Large intestine (tissue), 12 donors: Measurements from ENCODE around the gene NPY. TPM values are rescaled to one million over a fixed set of nuclear protein-coding genes. Genes with fewer than 3 reads are reported as not detected.
A peak's percentile ranks its signal among the peaks of the same experiment; 100 is the strongest.
"Not testable (repeated sequence)": the region's sequence is repeated elsewhere in the genome, so short reads cannot be mapped to it uniquely, and the experiment has no call there.

Experiments
- DNase-seq, 2 donors: peaks; one replicate each; pipeline versions ENCODE4 v3.0.0 to v3.0.0-alpha.2; 2013
- H3K27ac ChIP-seq: one replicate; pipeline ENCODE4 v1.5.1; 2013; ENCODE audit warnings: low read length
- H3K27me3 ChIP-seq: 2 replicates; pipeline ENCODE4 v1.6.1; 2013; ENCODE audit warnings: low read length; ENCODE audit not compliant: control insufficient read depth, insufficient read depth
- H3K36me3 ChIP-seq: 2 replicates; pipeline ENCODE4 v1.6.1; 2013; ENCODE audit warnings: low read length; ENCODE audit not compliant: control insufficient read depth, insufficient read depth
- H3K4me1 ChIP-seq: one replicate; pipeline ENCODE4 v1.6.1; 2013; ENCODE audit warnings: low read length; ENCODE audit not compliant: control insufficient read depth, insufficient read depth
- H3K4me3 ChIP-seq: one replicate; pipeline ENCODE4 v1.5.1; 2013; ENCODE audit warnings: low read length
- H3K9me3 ChIP-seq: one replicate; pipeline ENCODE4 v1.6.1; 2013; ENCODE audit warnings: mild to moderate bottlenecking, low read depth, low read length, moderate library complexity; ENCODE audit not compliant: control insufficient read depth
- WGBS: methylation state at CpG from one replicate; pipeline ENCODE4 v1.1.5; 2013; ENCODE audit warnings: low lambda C conversion rate; ENCODE audit not compliant: insufficient coverage; 5-methylcytosine and 5-hydroxymethylcytosine counted together
- long read RNA-seq, 11 donors: transcript quantifications; one replicate each; lab custom pipeline, GENCODE V29; 2026
- polyA plus RNA-seq: library from polyadenylated mRNA; unstranded; fragments of 120-200 nt; gene quantifications from one replicate; pipeline ENCODE4 v1.2.1, GENCODE V29; 2013

The NPY gene
- 59.0 TPM for polyA plus RNA-seq
- long read RNA-seq, donor 1, transcript NPY-202 (3 exons, 565 nt): minor isoform, 5 of 23 reads
- long read RNA-seq, donor 1, transcript NPY-201 (4 exons, 585 nt): major isoform, 18 of 23 reads
- long read RNA-seq, donor 1, partial matches to known transcripts: 0 of 23 reads
- long read RNA-seq, donor 1, other reads (novel, unspliced or antisense): 0 of 23 reads
- long read RNA-seq, donor 2, transcript NPY-201 (4 exons, 585 nt): major isoform, 33 of 47 reads
- long read RNA-seq, donor 2, transcript NPY-202 (3 exons, 565 nt): minor isoform, 14 of 47 reads
- long read RNA-seq, donor 2, partial matches to known transcripts: 0 of 47 reads
- long read RNA-seq, donor 2, other reads (novel, unspliced or antisense): 0 of 47 reads
- long read RNA-seq, donor 3, transcript NPY-202 (3 exons, 565 nt): minor isoform, 20 of 67 reads
- long read RNA-seq, donor 3, transcript NPY-201 (4 exons, 585 nt): major isoform, 47 of 67 reads
- long read RNA-seq, donor 3, partial matches to known transcripts: 0 of 67 reads
- long read RNA-seq, donor 3, other reads (novel, unspliced or antisense): 0 of 67 reads
- long read RNA-seq, donor 4, partial matches to known transcripts: 0 of 4 reads
- long read RNA-seq, donor 4, other reads (novel, unspliced or antisense): 0 of 4 reads
- long read RNA-seq, donor 5, partial matches to known transcripts: 0 of 4 reads
- long read RNA-seq, donor 5, other reads (novel, unspliced or antisense): 0 of 4 reads
- long read RNA-seq, donor 6, transcript NPY-201 (4 exons, 585 nt): major isoform, 10 of 15 reads
- long read RNA-seq, donor 6, transcript NPY-202 (3 exons, 565 nt): minor isoform, 5 of 15 reads
- long read RNA-seq, donor 6, partial matches to known transcripts: 0 of 15 reads
- long read RNA-seq, donor 6, other reads (novel, unspliced or antisense): 0 of 15 reads
- long read RNA-seq, donor 7, transcript NPY-201 (4 exons, 585 nt): major isoform, 5 of 6 reads
- long read RNA-seq, donor 7, partial matches to known transcripts: 0 of 6 reads
- long read RNA-seq, donor 7, other reads (novel, unspliced or antisense): 0 of 6 reads
- long read RNA-seq, donor 8, transcript NPY-202 (3 exons, 565 nt): minor isoform, 5 of 58 reads
- long read RNA-seq, donor 8, transcript NPY-201 (4 exons, 585 nt): major isoform, 52 of 58 reads
- long read RNA-seq, donor 8, partial matches to known transcripts: 0 of 58 reads
- long read RNA-seq, donor 8, other reads (novel, unspliced or antisense): 0 of 58 reads
- long read RNA-seq, donor 9, transcript NPY-201 (4 exons, 585 nt): major isoform, 21 of 31 reads
- long read RNA-seq, donor 9, transcript NPY-202 (3 exons, 565 nt): minor isoform, 10 of 31 reads
- long read RNA-seq, donor 9, partial matches to known transcripts: 0 of 31 reads
- long read RNA-seq, donor 9, other reads (novel, unspliced or antisense): 0 of 31 reads
- long read RNA-seq, donor 10, transcript NPY-201 (4 exons, 585 nt): major isoform, 33 of 41 reads
- long read RNA-seq, donor 10, transcript NPY-202 (3 exons, 565 nt): minor isoform, 8 of 41 reads
- long read RNA-seq, donor 10, partial matches to known transcripts: 0 of 41 reads
- long read RNA-seq, donor 10, other reads (novel, unspliced or antisense): 0 of 41 reads
- long read RNA-seq, donor 11, transcript NPY-202 (3 exons, 565 nt): minor isoform, 7 of 23 reads
- long read RNA-seq, donor 11, transcript NPY-201 (4 exons, 585 nt): major isoform, 16 of 23 reads
- long read RNA-seq, donor 11, partial matches to known transcripts: 0 of 23 reads
- long read RNA-seq, donor 11, other reads (novel, unspliced or antisense): 0 of 23 reads

GRCh38 chr7:24283897-24284698 lies at the start of gene NPY:
Gene NPY, plus strand, starts transcription at chr7:24284190. Its CDS starts 1,051 bp downstream, at chr7:24285241.
- WGBS: no CpG with 5 or more reads among the region's 73 CpGs
- H3K4me3 ChIP-seq: peak within 1 kb of the TSS; percentile 42
- H3K27ac ChIP-seq: no peak within 1 kb of the TSS
- peaks cover 12% of the 10 kb centered on the region for H3K4me1 ChIP-seq
- no peaks in the 10 kb centered on the region for H3K36me3 ChIP-seq
- DNase-seq: peak in 1 of 2 donors; percentile 58
- peaks cover 4% of the 10 kb centered on the region for H3K9me3 ChIP-seq
- H3K27me3 ChIP-seq: peaks cover 49% of the 10 kb centered on the region

GRCh38 chr7:24239260-24239659 lies 44.7 kb upstream of the NPY start:
- Histone ChIP-seq H3K27me3 (no peaks in the 10 kb centered on the region), H3K36me3 (no peaks in the 10 kb centered on the region), H3K27ac (no peak overlapping the region), H3K4me3 (no peak overlapping the region), H3K4me1 (no peaks in the 10 kb centered on the region), H3K9me3 (no peaks in the 10 kb centered on the region)
- DNase-seq: no peak

DNA sequence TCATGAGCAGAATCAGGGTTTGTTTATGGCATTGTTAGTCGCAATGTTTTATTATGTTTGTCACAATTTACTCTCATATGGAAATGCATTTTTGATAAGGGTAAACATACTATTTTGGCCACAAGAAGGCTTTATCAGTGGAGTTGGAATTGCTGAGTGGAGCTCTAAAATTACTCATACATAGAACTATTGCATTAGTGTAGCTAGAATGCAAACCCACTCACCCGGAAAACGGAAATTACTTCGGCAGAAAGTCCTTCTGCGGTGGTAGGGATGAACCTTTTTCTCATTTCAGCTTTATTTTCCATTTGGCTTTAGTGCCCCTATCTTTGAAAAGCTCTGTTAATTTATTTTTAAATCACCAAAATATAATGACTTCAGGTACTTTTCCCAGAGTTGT lies 42.8 kb upstream of the NPY start:
- Histone ChIP-seq H3K4me1 (no peaks in the 10 kb centered on the region), H3K4me3 (no peak overlapping the region), H3K27ac (no peak overlapping the region), H3K27me3 (no peaks in the 10 kb centered on the region), H3K9me3 (no peaks in the 10 kb centered on the region), H3K36me3 (no peaks in the 10 kb centered on the region)
- no peak for DNase-seq
- WGBS: 100% methylated on average over 1 of the region's 5 CpGs

GRCh38 chr7:24244554-24244953 lies 39.4 kb upstream of the NPY start:
- no peaks in the 10 kb centered on the region for H3K36me3 ChIP-seq
- no peaks in the 10 kb centered on the region for H3K27me3 ChIP-seq
- no peaks in the 10 kb centered on the region for H3K4me1 ChIP-seq
- H3K27ac ChIP-seq: no peak overlapping the region
- DNase-seq: no peak
- no peak overlapping the region for H3K4me3 ChIP-seq
- WGBS: 0% methylated on average over 1 of the region's 2 CpGs
- H3K9me3 ChIP-seq: no peaks in the 10 kb centered on the region

- H3K27me3 ChIP-seq: no peaks in the 10 kb centered on the region
- H3K4me1 ChIP-seq: no peaks in the 10 kb centered on the region
- H3K36me3 ChIP-seq: no peaks in the 10 kb centered on the region
- H3K4me3 ChIP-seq: no peak overlapping the region
- H3K27ac ChIP-seq: no peak overlapping the region
- no peak for DNase-seq
- no peaks in the 10 kb centered on the region for H3K9me3 ChIP-seq
Measured at GRCh38 chr7:24245362-24245761, 38.6 kb upstream of the NPY start.

- H3K9me3 ChIP-seq: peaks cover 8% of the 10 kb centered on the region
- WGBS: no CpG with 5 or more reads among the region's 7 CpGs
- no peak overlapping the region for H3K27ac ChIP-seq
- H3K27me3 ChIP-seq: no peaks in the 10 kb centered on the region
- H3K36me3 ChIP-seq: no peaks in the 10 kb centered on the region
- DNase-seq: no peak
- H3K4me3 ChIP-seq: no peak overlapping the region
- no peaks in the 10 kb centered on the region for H3K4me1 ChIP-seq
Measured at GRCh38 chr7:24249266-24249665, 34.7 kb upstream of the NPY start.

- Histone ChIP-seq H3K27me3 (no peaks in the 10 kb centered on the region), H3K27ac (no peak overlapping the region), H3K9me3 (peaks cover 8% of the 10 kb centered on the region), H3K36me3 (no peaks in the 10 kb centered on the region), H3K4me3 (no peak overlapping the region), H3K4me1 (no peaks in the 10 kb centered on the region)
- no peak for DNase-seq
- 91% methylated on average over 2 of the region's 2 CpGs for WGBS
Measured at GRCh38 chr7:24251568-24251967, 32.4 kb upstream of the NPY start.

GRCh38 chr7:24255139-24255538 lies 28.9 kb upstream of the NPY start:
- H3K27ac ChIP-seq: no peak overlapping the region
- H3K4me3 ChIP-seq: no peak overlapping the region
- 63% methylated on average over 3 of the region's 6 CpGs for WGBS
- H3K9me3 ChIP-seq: peaks cover 8% of the 10 kb centered on the region
- no peaks in the 10 kb centered on the region for H3K4me1 ChIP-seq
- no peak for DNase-seq
- H3K36me3 ChIP-seq: no peaks in the 10 kb centered on the region
- H3K27me3 ChIP-seq: no peaks in the 10 kb centered on the region

GRCh38 chr7:24258324-24258723 lies 25.7 kb upstream of the NPY start:
- not testable (repeated sequence) for H3K27ac ChIP-seq, H3K4me1 ChIP-seq, H3K27me3 ChIP-seq, H3K4me3 ChIP-seq, H3K36me3 ChIP-seq, DNase-seq, H3K9me3 ChIP-seq
- no CpG with 5 or more reads among the region's 1 CpG for WGBS
